Measurements from ENCODE around the gene ARHGAP6. TPM values are rescaled to one million over a fixed set of nuclear protein-coding genes. Genes with fewer than 3 reads are reported as not detected.

The ARHGAP6 gene
- total and polyA plus RNA-seq, 2 experiments from 2014 or later = 0.26 to 0.59 TPM

DNA sequence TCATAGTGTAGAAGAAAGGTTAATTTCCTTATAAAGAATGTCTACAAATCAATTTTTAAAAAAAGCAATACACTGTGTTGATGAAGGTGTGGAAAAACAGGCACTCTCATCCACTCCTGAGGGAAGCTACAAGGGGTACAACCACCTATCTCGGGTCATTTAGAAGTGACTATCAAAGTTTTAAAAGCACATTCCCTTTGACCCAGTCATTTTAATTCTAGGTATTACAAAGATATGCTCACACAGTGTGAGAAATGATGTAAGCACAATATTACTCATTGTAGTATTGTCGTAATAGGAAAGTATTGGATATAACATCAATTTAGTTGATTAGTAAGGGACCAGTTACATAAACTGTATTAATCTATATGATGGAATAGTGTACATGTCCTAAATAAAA is 562.0 kb downstream of the ARHGAP6 start:
- no peaks in the 10 kb centered on the region for H3K4me1 ChIP-seq (ENCODE audit: insufficient read depth)
- Mint-ChIP-seq H3K9me3 (no peaks in the 10 kb centered on the region), H3K36me3 (ENCODE audit: low read depth) (no peaks in the 10 kb centered on the region), H3K27me3 (ENCODE audit: insufficient read depth, low read depth, poor library complexity) (peaks cover 4% of the 10 kb centered on the region), H3K4me1 (peaks cover 8% of the 10 kb centered on the region), H3K4me3 (no peak overlapping the region), H3K27ac (no peak overlapping the region)
- no peaks in the 10 kb centered on the region for H3K27me3 ChIP-seq (ENCODE audit: insufficient read depth)
- no peak overlapping the region for H3K4me2 ChIP-seq
- no peaks in the 10 kb centered on the region for H3K79me2 ChIP-seq (replicated peaks; ENCODE audit: insufficient read depth)
- DNase-seq (ENCODE audit: low spot score) (no peak), ATAC-seq (no peak)
- H3K9me2 ChIP-seq (ENCODE audit: insufficient read depth) = no peaks in the 10 kb centered on the region
- no peaks in the 10 kb centered on the region for H4K20me1 ChIP-seq (replicated peaks; ENCODE audit: insufficient read depth)
- no peak overlapping the region for H3K4me3 ChIP-seq
- H3K27ac ChIP-seq (ENCODE audit: low read depth) = no peak overlapping the region
- H3F3A ChIP-seq (replicated peaks; ENCODE audit: low read depth) = no peaks in the 10 kb centered on the region
- H3K36me3 ChIP-seq (ENCODE audit: insufficient read depth) = no peaks in the 10 kb centered on the region
- no peak overlapping the region for H2AFZ ChIP-seq
- TF ChIP-seq CREB1 (CRISPR knock-in tag; IDR thresholded peaks at IDR 0.05; ENCODE audit: low read depth) (no peak), ZNF331 (CRISPR knock-in tag; IDR thresholded peaks at IDR 0.05; ENCODE audit: low read depth) (no peak), STAT1 (IDR thresholded peaks at IDR 0.05; ENCODE audit: unreplicated experiment) (no peak), EZH2 (IDR thresholded peaks at IDR 0.05; ENCODE audit: low read depth, unreplicated experiment) (no peak), POLR2AphosphoS5 (IDR thresholded peaks at IDR 0.05; ENCODE audit: low read depth) (no peak)
- TF ChIP-seq, protein P1, sequence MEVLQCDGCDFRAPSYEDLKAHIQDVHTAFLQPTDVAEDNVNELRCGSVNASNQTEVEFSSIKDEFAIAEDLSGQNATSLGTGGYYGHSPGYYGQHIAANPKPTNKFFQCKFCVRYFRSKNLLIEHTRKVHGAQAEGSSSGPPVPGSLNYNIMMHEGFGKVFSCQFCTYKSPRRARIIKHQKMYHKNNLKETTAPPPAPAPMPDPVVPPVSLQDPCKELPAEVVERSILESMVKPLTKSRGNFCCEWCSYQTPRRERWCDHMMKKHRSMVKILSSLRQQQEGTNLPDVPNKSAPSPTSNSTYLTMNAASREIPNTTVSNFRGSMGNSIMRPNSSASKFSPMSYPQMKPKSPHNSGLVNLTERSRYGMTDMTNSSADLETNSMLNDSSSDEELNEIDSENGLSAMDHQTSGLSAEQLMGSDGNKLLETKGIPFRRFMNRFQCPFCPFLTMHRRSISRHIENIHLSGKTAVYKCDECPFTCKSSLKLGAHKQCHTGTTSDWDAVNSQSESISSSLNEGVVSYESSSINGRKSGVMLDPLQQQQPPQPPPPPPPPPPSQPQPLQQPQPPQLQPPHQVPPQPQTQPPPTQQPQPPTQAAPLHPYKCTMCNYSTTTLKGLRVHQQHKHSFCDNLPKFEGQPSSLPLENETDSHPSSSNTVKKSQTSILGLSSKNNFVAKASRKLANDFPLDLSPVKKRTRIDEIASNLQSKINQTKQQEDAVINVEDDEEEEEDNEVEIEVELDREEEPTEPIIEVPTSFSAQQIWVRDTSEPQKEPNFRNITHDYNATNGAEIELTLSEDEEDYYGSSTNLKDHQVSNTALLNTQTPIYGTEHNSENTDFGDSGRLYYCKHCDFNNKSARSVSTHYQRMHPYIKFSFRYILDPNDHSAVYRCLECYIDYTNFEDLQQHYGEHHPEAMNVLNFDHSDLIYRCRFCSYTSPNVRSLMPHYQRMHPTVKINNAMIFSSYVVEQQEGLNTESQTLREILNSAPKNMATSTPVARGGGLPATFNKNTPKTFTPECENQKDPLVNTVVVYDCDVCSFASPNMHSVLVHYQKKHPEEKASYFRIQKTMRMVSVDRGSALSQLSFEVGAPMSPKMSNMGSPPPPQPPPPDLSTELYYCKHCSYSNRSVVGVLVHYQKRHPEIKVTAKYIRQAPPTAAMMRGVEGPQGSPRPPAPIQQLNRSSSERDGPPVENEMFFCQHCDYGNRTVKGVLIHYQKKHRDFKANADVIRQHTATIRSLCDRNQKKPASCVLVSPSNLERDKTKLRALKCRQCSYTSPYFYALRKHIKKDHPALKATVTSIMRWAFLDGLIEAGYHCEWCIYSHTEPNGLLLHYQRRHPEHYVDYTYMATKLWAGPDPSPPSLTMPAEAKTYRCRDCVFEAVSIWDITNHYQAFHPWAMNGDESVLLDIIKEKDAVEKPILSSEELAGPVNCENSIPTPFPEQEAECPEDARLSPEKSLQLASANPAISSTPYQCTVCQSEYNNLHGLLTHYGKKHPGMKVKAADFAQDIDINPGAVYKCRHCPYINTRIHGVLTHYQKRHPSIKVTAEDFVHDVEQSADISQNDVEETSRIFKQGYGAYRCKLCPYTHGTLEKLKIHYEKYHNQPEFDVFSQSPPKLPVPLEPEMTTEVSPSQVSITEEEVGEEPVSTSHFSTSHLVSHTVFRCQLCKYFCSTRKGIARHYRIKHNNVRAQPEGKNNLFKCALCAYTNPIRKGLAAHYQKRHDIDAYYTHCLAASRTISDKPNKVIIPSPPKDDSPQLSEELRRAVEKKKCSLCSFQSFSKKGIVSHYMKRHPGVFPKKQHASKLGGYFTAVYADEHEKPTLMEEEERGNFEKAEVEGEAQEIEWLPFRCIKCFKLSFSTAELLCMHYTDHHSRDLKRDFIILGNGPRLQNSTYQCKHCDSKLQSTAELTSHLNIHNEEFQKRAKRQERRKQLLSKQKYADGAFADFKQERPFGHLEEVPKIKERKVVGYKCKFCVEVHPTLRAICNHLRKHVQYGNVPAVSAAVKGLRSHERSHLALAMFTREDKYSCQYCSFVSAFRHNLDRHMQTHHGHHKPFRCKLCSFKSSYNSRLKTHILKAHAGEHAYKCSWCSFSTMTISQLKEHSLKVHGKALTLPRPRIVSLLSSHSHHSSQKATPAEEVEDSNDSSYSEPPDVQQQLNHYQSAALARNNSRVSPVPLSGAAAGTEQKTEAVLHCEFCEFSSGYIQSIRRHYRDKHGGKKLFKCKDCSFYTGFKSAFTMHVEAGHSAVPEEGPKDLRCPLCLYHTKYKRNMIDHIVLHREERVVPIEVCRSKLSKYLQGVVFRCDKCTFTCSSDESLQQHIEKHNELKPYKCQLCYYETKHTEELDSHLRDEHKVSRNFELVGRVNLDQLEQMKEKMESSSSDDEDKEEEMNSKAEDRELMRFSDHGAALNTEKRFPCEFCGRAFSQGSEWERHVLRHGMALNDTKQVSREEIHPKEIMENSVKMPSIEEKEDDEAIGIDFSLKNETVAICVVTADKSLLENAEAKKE (CRISPR knock-in tag; IDR thresholded peaks at IDR 0.05) = no peak
- TF ChIP-seq, protein P2, sequence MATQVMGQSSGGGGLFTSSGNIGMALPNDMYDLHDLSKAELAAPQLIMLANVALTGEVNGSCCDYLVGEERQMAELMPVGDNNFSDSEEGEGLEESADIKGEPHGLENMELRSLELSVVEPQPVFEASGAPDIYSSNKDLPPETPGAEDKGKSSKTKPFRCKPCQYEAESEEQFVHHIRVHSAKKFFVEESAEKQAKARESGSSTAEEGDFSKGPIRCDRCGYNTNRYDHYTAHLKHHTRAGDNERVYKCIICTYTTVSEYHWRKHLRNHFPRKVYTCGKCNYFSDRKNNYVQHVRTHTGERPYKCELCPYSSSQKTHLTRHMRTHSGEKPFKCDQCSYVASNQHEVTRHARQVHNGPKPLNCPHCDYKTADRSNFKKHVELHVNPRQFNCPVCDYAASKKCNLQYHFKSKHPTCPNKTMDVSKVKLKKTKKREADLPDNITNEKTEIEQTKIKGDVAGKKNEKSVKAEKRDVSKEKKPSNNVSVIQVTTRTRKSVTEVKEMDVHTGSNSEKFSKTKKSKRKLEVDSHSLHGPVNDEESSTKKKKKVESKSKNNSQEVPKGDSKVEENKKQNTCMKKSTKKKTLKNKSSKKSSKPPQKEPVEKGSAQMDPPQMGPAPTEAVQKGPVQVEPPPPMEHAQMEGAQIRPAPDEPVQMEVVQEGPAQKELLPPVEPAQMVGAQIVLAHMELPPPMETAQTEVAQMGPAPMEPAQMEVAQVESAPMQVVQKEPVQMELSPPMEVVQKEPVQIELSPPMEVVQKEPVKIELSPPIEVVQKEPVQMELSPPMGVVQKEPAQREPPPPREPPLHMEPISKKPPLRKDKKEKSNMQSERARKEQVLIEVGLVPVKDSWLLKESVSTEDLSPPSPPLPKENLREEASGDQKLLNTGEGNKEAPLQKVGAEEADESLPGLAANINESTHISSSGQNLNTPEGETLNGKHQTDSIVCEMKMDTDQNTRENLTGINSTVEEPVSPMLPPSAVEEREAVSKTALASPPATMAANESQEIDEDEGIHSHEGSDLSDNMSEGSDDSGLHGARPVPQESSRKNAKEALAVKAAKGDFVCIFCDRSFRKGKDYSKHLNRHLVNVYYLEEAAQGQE (IDR thresholded peaks at IDR 0.05; ENCODE audit: unreplicated experiment) = no peak
- TF ChIP-seq, protein P3, sequence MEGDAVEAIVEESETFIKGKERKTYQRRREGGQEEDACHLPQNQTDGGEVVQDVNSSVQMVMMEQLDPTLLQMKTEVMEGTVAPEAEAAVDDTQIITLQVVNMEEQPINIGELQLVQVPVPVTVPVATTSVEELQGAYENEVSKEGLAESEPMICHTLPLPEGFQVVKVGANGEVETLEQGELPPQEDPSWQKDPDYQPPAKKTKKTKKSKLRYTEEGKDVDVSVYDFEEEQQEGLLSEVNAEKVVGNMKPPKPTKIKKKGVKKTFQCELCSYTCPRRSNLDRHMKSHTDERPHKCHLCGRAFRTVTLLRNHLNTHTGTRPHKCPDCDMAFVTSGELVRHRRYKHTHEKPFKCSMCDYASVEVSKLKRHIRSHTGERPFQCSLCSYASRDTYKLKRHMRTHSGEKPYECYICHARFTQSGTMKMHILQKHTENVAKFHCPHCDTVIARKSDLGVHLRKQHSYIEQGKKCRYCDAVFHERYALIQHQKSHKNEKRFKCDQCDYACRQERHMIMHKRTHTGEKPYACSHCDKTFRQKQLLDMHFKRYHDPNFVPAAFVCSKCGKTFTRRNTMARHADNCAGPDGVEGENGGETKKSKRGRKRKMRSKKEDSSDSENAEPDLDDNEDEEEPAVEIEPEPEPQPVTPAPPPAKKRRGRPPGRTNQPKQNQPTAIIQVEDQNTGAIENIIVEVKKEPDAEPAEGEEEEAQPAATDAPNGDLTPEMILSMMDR (conservative IDR thresholded peaks at IDR 0.05; ENCODE audit: low read depth in 2 of 2) = no peak
